Memory B cell (primary cell): Measurements from ENCODE around the gene ALKBH2.

Experiments used
- ATAC-seq: fragments of 150-1000 bp; cut with Tn5 transposase; 2 replicates; pipeline ENCODE4 v1.10.0; 2021; ENCODE audit warnings: low read depth, mild to moderate bottlenecking, moderate library complexity
- DNase-seq, 2 donors: peaks; one replicate each; pipeline ENCODE4 v3.0.0; 2022; ENCODE audit warnings: low spot score in 2 of 2
- H3K27ac Mint-ChIP-seq: one replicate; pipeline ENCODE4 v1.8.0; 2022; ENCODE audit warnings: mild to moderate bottlenecking, moderate library complexity, mixed read lengths
- H3K27me3 Mint-ChIP-seq: one replicate; pipeline ENCODE4 v1.8.0; 2022; ENCODE audit warnings: mixed read lengths
- H3K36me3 Mint-ChIP-seq: one replicate; pipeline ENCODE4 v1.8.0; 2022; ENCODE audit warnings: mild to moderate bottlenecking, mixed read lengths
- H3K4me1 Mint-ChIP-seq: one replicate; pipeline ENCODE4 v1.8.0; 2022; ENCODE audit warnings: mixed read lengths
- H3K4me3 Mint-ChIP-seq: one replicate; pipeline ENCODE4 v1.8.0; 2022; ENCODE audit warnings: mild to moderate bottlenecking, moderate library complexity, mixed read lengths
- H3K9me3 Mint-ChIP-seq: one replicate; pipeline ENCODE4 v1.8.0; 2022; ENCODE audit warnings: mixed read lengths

The ALKBH2 gene

GRCh38 chr12:109100741-109101140 lies 7.5 kb upstream of the ALKBH2 start:
- H3K4me1 Mint-ChIP-seq = peaks cover 15% of the 10 kb centered on the region
- H3K27ac Mint-ChIP-seq = no peak overlapping the region
- ATAC-seq = no peak
- peaks cover 2% of the 10 kb centered on the region for H3K27me3 Mint-ChIP-seq
- no peak overlapping the region for H3K4me3 Mint-ChIP-seq
- no peak for DNase-seq
- peaks cover 17% of the 10 kb centered on the region for H3K36me3 Mint-ChIP-seq
- no peaks in the 10 kb centered on the region for H3K9me3 Mint-ChIP-seq

DNA sequence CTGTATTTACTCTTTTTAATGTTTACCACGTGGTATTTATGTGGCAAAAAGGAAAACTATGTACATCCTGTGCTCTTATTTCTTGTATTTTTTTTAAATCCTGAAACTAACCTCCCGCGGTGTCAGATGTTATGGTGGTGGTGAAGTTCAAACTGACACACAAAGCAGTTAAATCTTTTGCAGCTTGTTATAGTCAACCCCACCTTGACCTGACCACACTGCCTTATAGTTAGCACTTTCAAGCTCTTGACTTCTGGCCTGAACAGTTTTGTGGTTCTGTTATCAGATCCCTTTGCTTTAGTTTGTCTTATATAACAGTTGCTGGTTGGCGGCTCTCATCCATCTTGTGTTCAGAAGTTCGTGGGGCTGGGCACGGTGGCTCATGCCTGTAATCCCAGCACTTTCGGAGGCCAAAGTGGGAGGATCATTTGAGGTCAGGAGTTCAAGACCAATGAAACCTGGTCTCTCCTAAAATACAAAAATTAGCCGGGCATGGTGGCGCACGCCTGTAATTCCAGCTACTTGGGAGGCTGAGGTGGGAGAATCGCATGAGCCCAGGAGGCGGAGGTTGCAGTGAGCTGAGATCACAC lies 6.3 kb upstream of the ALKBH2 start:
- no peak overlapping the region for H3K4me3 Mint-ChIP-seq
- no peak for ATAC-seq

GRCh38 chr12:109098651-109099050 lies 5.4 kb upstream of the ALKBH2 start:
- H3K4me1 Mint-ChIP-seq = peaks cover 17% of the 10 kb centered on the region
- no peaks in the 10 kb centered on the region for H3K9me3 Mint-ChIP-seq
- peaks cover 2% of the 10 kb centered on the region for H3K27me3 Mint-ChIP-seq
- no peak for ATAC-seq
- DNase-seq = no peak
- H3K4me3 Mint-ChIP-seq = peak overlapping the region; percentile 77
- H3K27ac Mint-ChIP-seq = peak overlapping the region; percentile 14
- peaks cover 7% of the 10 kb centered on the region for H3K36me3 Mint-ChIP-seq

More for the DNA sequence above, 6.3 kb upstream of the ALKBH2 start:
- Mint-ChIP-seq H3K36me3 (peaks cover 11% of the 10 kb centered on the region), H3K4me1 (peaks cover 15% of the 10 kb centered on the region), H3K27me3 (peaks cover 2% of the 10 kb centered on the region), H3K9me3 (no peaks in the 10 kb centered on the region), H3K27ac (no peak overlapping the region)
- DNase-seq = no peak

DNA sequence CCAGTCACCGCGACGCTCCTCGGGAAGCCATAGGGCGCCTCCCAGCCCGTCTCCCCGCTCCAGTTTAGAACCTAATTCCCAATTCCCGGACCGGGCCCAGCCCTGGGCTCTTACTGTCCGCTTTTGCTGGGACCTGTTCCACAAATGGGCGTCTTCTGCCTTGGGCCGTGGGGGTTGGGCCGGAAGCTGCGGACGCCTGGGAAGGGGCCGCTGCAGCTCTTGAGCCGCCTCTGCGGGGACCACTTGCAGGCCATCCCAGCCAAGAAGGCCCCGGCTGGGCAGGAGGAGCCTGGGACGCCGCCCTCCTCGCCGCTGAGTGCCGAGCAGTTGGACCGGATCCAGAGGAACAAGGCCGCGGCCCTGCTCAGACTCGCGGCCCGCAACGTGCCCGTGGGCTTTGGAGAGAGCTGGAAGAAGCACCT lies 4.9 kb upstream of the ALKBH2 start:
- H3K9me3 Mint-ChIP-seq = no peaks in the 10 kb centered on the region
- H3K27ac Mint-ChIP-seq = peak overlapping the region; percentile 14
- ATAC-seq = peak; percentile 7
- peaks cover 21% of the 10 kb centered on the region for H3K4me1 Mint-ChIP-seq
- H3K27me3 Mint-ChIP-seq = peaks cover 2% of the 10 kb centered on the region
- H3K36me3 Mint-ChIP-seq = peaks cover 5% of the 10 kb centered on the region
- H3K4me3 Mint-ChIP-seq = peak overlapping the region; percentile 77
- no peak for DNase-seq

DNA sequence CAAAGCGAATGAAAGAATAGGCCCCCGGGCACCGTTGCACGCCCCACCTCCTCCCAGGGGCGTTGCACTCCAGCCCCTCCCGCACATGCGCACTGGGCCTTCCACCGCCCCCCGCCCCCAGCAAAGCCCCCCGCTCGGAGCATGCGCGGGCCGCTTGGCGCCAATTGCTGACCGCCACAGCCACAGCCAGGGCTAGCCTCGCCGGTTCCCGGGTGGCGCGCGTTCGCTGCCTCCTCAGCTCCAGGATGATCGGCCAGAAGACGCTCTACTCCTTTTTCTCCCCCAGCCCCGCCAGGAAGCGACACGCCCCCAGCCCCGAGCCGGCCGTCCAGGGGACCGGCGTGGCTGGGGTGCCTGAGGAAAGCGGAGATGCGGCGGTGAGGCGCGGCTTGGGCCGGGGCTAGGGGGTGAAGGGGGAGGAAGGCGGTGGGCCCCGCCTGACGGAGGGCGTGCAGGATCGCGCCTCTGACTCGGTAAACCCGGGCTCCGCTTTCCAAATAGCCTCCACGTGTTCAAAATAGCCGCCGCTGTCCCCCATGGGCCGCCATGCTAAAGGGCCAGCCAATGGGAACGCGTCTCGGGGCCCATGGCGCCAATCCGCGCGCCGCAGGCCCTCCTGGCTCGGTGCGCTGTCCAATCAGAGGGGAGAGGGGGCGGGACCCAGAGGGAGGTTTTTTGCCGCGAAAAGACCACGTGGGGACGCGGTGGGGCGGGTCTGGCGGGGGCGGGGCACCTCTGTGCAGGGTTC lies 4.3 kb upstream of the ALKBH2 start, which contains the start of gene UNG:
UNG (plus strand) TSS at position 163 of the 748 bp plus-strand sequence; CDS start at position 246, 83 bp downstream.
- Mint-ChIP-seq H3K4me3 (peak within 1 kb of the TSS; percentile 77), H3K27ac (peak within 1 kb of the TSS; percentile 14), H3K4me1 (peaks cover 22% of the 10 kb centered on the region), H3K9me3 (no peaks in the 10 kb centered on the region), H3K36me3 (peaks cover 4% of the 10 kb centered on the region), H3K27me3 (peaks cover 2% of the 10 kb centered on the region)
- peak; percentile 92 to 96 for DNase-seq
- ATAC-seq = peak; percentile 86

DNA sequence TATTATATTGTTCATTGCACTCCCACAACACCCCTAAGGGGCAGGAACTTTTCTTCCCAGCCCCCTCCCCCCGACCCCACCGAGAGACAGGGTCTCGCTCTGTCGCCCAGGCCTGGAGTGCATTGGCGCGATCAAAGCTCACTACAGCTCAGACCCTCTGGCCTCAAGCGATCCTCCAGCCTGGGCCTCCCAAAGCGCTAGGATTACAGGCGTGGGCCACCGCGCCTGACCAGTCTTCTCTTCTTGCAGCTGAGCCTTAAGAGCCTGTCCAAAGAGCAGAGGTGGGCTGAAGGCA lies 3.8 kb upstream of the ALKBH2 start:
- Mint-ChIP-seq H3K4me1 (peaks cover 27% of the 10 kb centered on the region), H3K27me3 (peaks cover 2% of the 10 kb centered on the region), H3K4me3 (no peak overlapping the region), H3K27ac (no peak overlapping the region), H3K9me3 (no peaks in the 10 kb centered on the region), H3K36me3 (peaks cover 2% of the 10 kb centered on the region)
- DNase-seq (no peak), ATAC-seq (no peak)

DNA sequence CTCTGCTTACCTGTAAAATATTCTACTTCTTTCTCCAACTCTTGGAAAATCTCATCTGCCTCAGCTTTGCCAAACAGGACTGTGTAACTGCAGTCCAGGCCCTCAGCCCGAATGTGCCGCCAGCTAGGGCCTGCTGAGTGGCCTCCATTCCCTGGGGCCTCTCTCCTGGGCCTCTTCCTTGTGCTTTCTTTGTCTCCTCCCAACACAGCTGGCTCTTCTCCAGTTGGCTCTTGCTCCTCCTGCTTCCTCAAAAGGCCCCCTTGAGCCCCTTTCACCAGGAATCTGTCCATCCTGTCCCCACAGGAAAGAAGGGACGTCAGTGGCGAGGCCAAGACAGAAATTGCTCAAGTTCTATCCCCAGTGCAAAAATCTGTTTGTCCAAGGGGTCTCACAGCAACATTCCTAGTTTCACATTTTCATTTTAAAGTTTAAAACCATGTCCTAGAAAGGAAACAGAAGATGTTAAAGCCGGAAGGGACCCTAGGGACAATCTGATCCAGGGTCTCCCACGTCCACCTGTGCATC lies 713 bp downstream of the ALKBH2 start:
- ATAC-seq (no peak), DNase-seq (no peak)
- H3K27me3 Mint-ChIP-seq = peaks cover 2% of the 10 kb centered on the region
- H3K36me3 Mint-ChIP-seq = peaks cover 2% of the 10 kb centered on the region
- peaks cover 18% of the 10 kb centered on the region for H3K4me1 Mint-ChIP-seq
- peak overlapping the region; percentile 86 for H3K4me3 Mint-ChIP-seq
- no peaks in the 10 kb centered on the region for H3K9me3 Mint-ChIP-seq
- H3K27ac Mint-ChIP-seq = peak overlapping the region; percentile 95

DNA sequence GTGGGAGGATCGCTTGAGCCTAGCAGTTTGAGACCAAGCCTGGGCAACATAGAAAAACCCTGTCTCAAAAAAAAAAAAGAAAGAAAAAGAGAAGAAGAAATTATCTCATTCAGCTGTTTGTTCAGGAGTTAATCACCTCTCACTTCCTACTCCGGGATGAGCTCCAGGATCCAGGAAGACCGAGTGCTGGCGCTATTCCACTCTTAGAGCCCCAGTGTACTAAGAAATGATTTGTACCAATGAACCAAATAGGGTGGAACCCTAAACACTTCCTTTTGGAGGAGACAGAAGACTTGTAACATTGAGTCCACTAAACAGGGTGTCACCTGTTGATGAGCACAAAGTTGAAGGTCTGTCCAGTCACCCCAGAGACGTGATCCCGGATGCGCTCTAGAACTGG lies 3.6 kb downstream of the ALKBH2 start:
- H3K4me3 Mint-ChIP-seq = no peak overlapping the region
- DNase-seq (no peak), ATAC-seq (no peak)
- H3K27me3 Mint-ChIP-seq = no peaks in the 10 kb centered on the region
- H3K9me3 Mint-ChIP-seq = no peaks in the 10 kb centered on the region
- H3K4me1 Mint-ChIP-seq = peaks cover 18% of the 10 kb centered on the region
- H3K27ac Mint-ChIP-seq = peak overlapping the region; percentile 22
- peaks cover 9% of the 10 kb centered on the region for H3K36me3 Mint-ChIP-seq

GRCh38 chr12:109088818-109089217 lies 4.5 kb downstream of the ALKBH2 start:
- Mint-ChIP-seq H3K4me3 (no peak overlapping the region), H3K9me3 (no peaks in the 10 kb centered on the region), H3K27ac (peak overlapping the region; percentile 22), H3K4me1 (peaks cover 17% of the 10 kb centered on the region), H3K27me3 (no peaks in the 10 kb centered on the region), H3K36me3 (peaks cover 11% of the 10 kb centered on the region)
- no peak for DNase-seq
- no peak for ATAC-seq

DNA sequence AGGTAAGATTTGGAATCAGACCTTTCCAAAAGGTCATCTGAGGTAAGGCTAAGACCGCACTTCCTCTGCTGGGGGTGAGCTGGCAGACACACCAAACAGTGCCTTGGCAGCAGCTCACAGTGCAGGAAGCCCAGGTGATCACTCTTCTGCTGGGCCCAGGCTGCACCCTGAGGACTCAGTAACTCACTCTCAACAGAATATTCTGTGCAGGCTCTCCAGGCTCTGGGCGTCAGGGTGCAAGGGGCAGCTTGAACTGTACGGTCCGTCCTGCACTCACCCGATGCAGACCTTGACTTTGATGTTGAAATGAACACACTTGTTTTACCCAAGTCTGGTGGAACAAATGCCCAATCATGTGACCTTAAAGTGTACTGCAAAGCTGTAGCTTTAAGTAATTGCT lies 6.0 kb downstream of the ALKBH2 start:
- no peak for ATAC-seq
- Mint-ChIP-seq H3K4me3 (no peak overlapping the region), H3K27me3 (no peaks in the 10 kb centered on the region), H3K36me3 (peaks cover 20% of the 10 kb centered on the region), H3K4me1 (peaks cover 7% of the 10 kb centered on the region), H3K27ac (no peak overlapping the region), H3K9me3 (no peaks in the 10 kb centered on the region)
- DNase-seq = no peak

DNA sequence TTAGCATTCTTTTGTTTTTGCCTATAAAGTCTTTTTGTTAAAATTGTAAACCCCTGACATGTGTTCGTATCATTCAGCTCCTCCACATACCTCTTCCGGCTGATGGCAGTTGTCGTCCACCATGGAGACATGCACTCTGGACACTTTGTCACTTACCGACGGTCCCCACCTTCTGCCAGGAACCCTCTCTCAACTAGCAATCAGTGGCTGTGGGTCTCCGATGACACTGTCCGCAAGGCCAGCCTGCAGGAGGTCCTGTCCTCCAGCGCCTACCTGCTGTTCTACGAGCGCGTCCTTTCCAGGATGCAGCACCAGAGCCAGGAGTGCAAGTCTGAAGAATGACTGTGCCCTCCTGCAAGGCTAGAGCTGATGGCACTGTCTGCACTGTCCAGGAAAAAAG lies 7.7 kb downstream of the ALKBH2 start:
- no peak for DNase-seq

GRCh38 chr12:109084425-109084824 lies 8.8 kb downstream of the ALKBH2 start:
- no peak for DNase-seq
- ATAC-seq = no peak
- Mint-ChIP-seq H3K4me3 (no peak overlapping the region), H3K27me3 (no peaks in the 10 kb centered on the region), H3K9me3 (peaks cover 2% of the 10 kb centered on the region), H3K4me1 (peaks cover 2% of the 10 kb centered on the region), H3K36me3 (peaks cover 37% of the 10 kb centered on the region), H3K27ac (no peak overlapping the region)

More for the DNA sequence above, 7.7 kb downstream of the ALKBH2 start:
- Mint-ChIP-seq H3K36me3 (peaks cover 28% of the 10 kb centered on the region), H3K27me3 (no peaks in the 10 kb centered on the region), H3K9me3 (no peaks in the 10 kb centered on the region), H3K4me1 (peaks cover 2% of the 10 kb centered on the region), H3K27ac (no peak overlapping the region), H3K4me3 (no peak overlapping the region)
- ATAC-seq = no peak

DNA sequence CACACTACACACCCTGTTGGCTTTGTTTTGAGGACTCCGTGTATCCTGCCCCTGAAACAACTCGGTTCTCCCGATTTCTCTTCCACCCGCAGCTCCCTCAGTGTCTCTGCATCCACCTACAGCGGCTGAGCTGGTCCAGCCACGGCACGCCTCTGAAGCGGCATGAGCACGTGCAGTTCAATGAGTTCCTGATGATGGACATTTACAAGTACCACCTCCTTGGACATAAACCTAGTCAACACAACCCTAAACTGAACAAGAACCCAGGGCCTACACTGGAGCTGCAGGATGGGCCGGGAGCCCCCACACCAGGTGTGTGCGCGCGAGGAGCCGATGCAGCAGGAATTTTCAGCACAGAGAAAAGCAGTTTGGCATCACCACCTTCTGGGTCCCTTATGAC lies 10.5 kb downstream of the ALKBH2 start:
- H3K36me3 Mint-ChIP-seq = peaks cover 46% of the 10 kb centered on the region
- no peaks in the 10 kb centered on the region for H3K4me1 Mint-ChIP-seq
- DNase-seq = no peak
- no peak overlapping the region for H3K27ac Mint-ChIP-seq
- no peak for ATAC-seq
- no peak overlapping the region for H3K4me3 Mint-ChIP-seq
- H3K27me3 Mint-ChIP-seq = no peaks in the 10 kb centered on the region
- H3K9me3 Mint-ChIP-seq = peaks cover 5% of the 10 kb centered on the region

DNA sequence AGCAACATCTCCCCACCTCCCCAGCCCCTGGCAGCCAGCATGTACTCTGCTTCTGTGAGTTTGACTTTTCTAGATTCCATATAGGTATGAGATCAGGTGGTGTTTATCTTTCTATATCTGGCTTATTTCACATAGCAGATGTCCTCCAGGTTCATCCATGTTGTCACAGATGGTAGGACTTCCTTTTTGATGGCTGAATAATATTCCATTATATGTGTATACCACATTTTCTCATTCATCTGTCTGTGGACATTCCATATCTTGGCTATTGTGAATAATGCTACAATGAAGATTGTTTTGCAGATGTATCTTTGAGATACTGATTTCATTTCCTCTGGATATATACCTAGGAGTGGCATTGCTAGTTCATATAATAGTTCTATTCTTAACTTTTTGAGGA lies 18.4 kb downstream of the ALKBH2 start:
- peaks cover 5% of the 10 kb centered on the region for H3K9me3 Mint-ChIP-seq
- H3K36me3 Mint-ChIP-seq = peaks cover 52% of the 10 kb centered on the region
- H3K4me3 Mint-ChIP-seq = no peak overlapping the region
- ATAC-seq (no peak), DNase-seq (no peak)
- H3K27me3 Mint-ChIP-seq = no peaks in the 10 kb centered on the region
- H3K27ac Mint-ChIP-seq = no peak overlapping the region
- H3K4me1 Mint-ChIP-seq = no peaks in the 10 kb centered on the region
